ENCODE measurements around the gene CNST.

The CNST gene

GRCh38 chr1:246566128-246566812 lies at the start of gene CNST, which contains the start of gene TFB2M:
CNST (plus strand) TSS chr1:246566456; CDS start chr1:246591563, 25,107 bp downstream.
TFB2M (minus strand) TSS chr1:246566261; CDS start chr1:246566138, 123 bp downstream.
- peak; percentile 95 for FAIRE-seq

- no peak for FAIRE-seq
Measured at GRCh38 chr1:246517391-246517790, 48.9 kb upstream of the CNST start.

- FAIRE-seq, result no peak
Measured at GRCh38 chr1:246518456-246519205, 47.6 kb upstream of the CNST start.

- FAIRE-seq, result no peak
Measured at GRCh38 chr1:246519514-246519913, 46.7 kb upstream of the CNST start.

- no peak for FAIRE-seq
Measured at GRCh38 chr1:246526380-246526779, 39.9 kb upstream of the CNST start.

- no peak for FAIRE-seq
Measured at GRCh38 chr1:246526915-246527314, 39.3 kb upstream of the CNST start.

GRCh38 chr1:246527402-246528088 lies 38.7 kb upstream of the CNST start:
- FAIRE-seq, result no peak

GRCh38 chr1:246528933-246529731 lies 37.1 kb upstream of the CNST start:
- no peak for FAIRE-seq

- no peak for FAIRE-seq
Measured at GRCh38 chr1:246530482-246530881, 35.8 kb upstream of the CNST start.

GRCh38 chr1:246532519-246532918 lies 33.7 kb upstream of the CNST start:
- FAIRE-seq, result no peak

- FAIRE-seq, result no peak
Measured at GRCh38 chr1:246533371-246533905, 32.8 kb upstream of the CNST start.

GRCh38 chr1:246534114-246534513 lies 32.1 kb upstream of the CNST start:
- no peak for FAIRE-seq

GRCh38 chr1:246537441-246537840 lies 28.8 kb upstream of the CNST start:
- no peak for FAIRE-seq

- no peak for FAIRE-seq
Measured at GRCh38 chr1:246537887-246538286, 28.4 kb upstream of the CNST start.

GRCh38 chr1:246540738-246541491 lies 25.3 kb upstream of the CNST start:
- no peak for FAIRE-seq

GRCh38 chr1:246544001-246544400 lies 22.3 kb upstream of the CNST start:
- no peak for FAIRE-seq

GRCh38 chr1:246549665-246550064 lies 16.6 kb upstream of the CNST start:
- FAIRE-seq, result no peak

- no peak for FAIRE-seq
Measured at GRCh38 chr1:246550402-246550801, 15.9 kb upstream of the CNST start.

- FAIRE-seq, result no peak
Measured at GRCh38 chr1:246552110-246552509, 14.1 kb upstream of the CNST start.

GRCh38 chr1:246554201-246554600 lies 12.1 kb upstream of the CNST start:
- no peak for FAIRE-seq

- FAIRE-seq, result no peak
Measured at GRCh38 chr1:246558041-246558440, 8.2 kb upstream of the CNST start.

GRCh38 chr1:246559310-246559709 lies 6.9 kb upstream of the CNST start:
- no peak for FAIRE-seq
